DOHH2 (cell line): ENCODE results near the gene PSMG1.
"Not testable (repeated sequence)": the region's sequence is repeated elsewhere in the genome, so short reads cannot be mapped to it uniquely, and the experiment has no call there.

Experiments
- H3F3A ChIP-seq: fragments of 200-600 bp; sonication (generic), shearing (Covaris generic); 2 replicates; pipeline ENCODE4 v1.6.0; 2016; ENCODE audit warnings: antibody characterized with exemption, mild to moderate bottlenecking; ENCODE audit not compliant: control insufficient read depth, insufficient read depth
- H3K27ac ChIP-seq: fragments of 200-600 bp; sonication (generic); 2 replicates; pipeline ENCODE4 v1.5.1; 2014; ENCODE audit warnings: low read depth, mild to moderate bottlenecking, low read length, moderate library complexity
- H3K27me3 ChIP-seq: fragments of 200-600 bp; sonication (generic); 2 replicates; pipeline ENCODE4 v1.6.1; 2014; ENCODE audit warnings: mild to moderate bottlenecking, low read length, mixed read lengths; ENCODE audit not compliant: control insufficient read depth
- H3K36me3 ChIP-seq: fragments of 200-600 bp; sonication (generic); 2 replicates; pipeline ENCODE4 v1.6.1; 2014; ENCODE audit warnings: mild to moderate bottlenecking, low read length, moderate library complexity, mixed read lengths; ENCODE audit not compliant: control insufficient read depth
- H3K4me1 ChIP-seq: fragments of 200-600 bp; sonication (generic); 2 replicates; pipeline ENCODE4 v1.6.1; 2014; ENCODE audit warnings: mild to moderate bottlenecking, low read length, mixed read lengths; ENCODE audit not compliant: control insufficient read depth
- H3K4me2 ChIP-seq: fragments of 200-600 bp; sonication (generic); 2 replicates; pipeline ENCODE4 v1.6.0; 2014; ENCODE audit warnings: mild to moderate bottlenecking, low read length, moderate library complexity
- H3K4me3 ChIP-seq: fragments of 200-600 bp; sonication (generic); 2 replicates; pipeline ENCODE4 v1.5.1; 2014; ENCODE audit warnings: mild to moderate bottlenecking, low read length, mixed read lengths
- H3K79me2 ChIP-seq: fragments of 200-600 bp; sonication (generic); 2 replicates; pipeline ENCODE4 v1.6.1; 2014; ENCODE audit warnings: mild to moderate bottlenecking, low read length, mixed read lengths; ENCODE audit not compliant: control insufficient read depth
- H3K9me2 ChIP-seq: fragments of 200-600 bp; sonication (generic); replicated peaks from 2 replicates; pipeline ENCODE4 v1.6.1; 2014; ENCODE audit warnings: mild to moderate bottlenecking, low read length, mixed read lengths; ENCODE audit not compliant: control insufficient read depth
- H3K9me3 ChIP-seq: fragments of 200-600 bp; sonication (generic); 2 replicates; pipeline ENCODE4 v1.6.1; 2014; ENCODE audit warnings: antibody characterized with exemption, low read length, mixed read lengths; ENCODE audit not compliant: control insufficient read depth, insufficient read depth
- H4K20me1 ChIP-seq: fragments of 200-600 bp; sonication (generic); 2 replicates; pipeline ENCODE4 v1.6.0; 2014; ENCODE audit warnings: low read depth, mild to moderate bottlenecking, antibody characterized with exemption, low read length, moderate library complexity; ENCODE audit not compliant: control insufficient read depth, insufficient read depth
- CTCF ChIP-seq: fragments of 200-600 bp; sonication (generic); IDR thresholded peaks from one replicate; pipeline ENCODE4 v1.5.1; 2014; ENCODE audit warnings: antibody characterized with exemption, mild to moderate bottlenecking, low read depth, low read length; ENCODE audit not compliant: poor library complexity, severe bottlenecking
- EZH2phosphoT487 ChIP-seq: fragments of 200-600 bp; sonication (generic); IDR thresholded peaks from 2 replicates; pipeline ENCODE4 v1.6.1; 2017; ENCODE audit warnings: borderline replicate concordance, mild to moderate bottlenecking, antibody characterized with exemption, low read length, moderate library complexity, mixed read lengths

PSMG1 gene

GRCh38 chr21:39159342-39160063 lies 23.7 kb downstream of the PSMG1 start:
- Histone ChIP-seq H3K9me3 (peaks cover 6% of the 10 kb centered on the region; the same call in 1 of the 2 replicates), H4K20me1 (no peaks in the 10 kb centered on the region), H3K4me3 (no peak overlapping the region), H3K4me2 (no peak overlapping the region), H3K27me3 (no peaks in the 10 kb centered on the region), H3K9me2 (no peaks in the 10 kb centered on the region), H3F3A (no peaks in the 10 kb centered on the region), H3K36me3 (no peaks in the 10 kb centered on the region), H3K27ac (no peak overlapping the region), H3K4me1 (no peaks in the 10 kb centered on the region), H3K79me2 (no peaks in the 10 kb centered on the region)
- TF ChIP-seq EZH2phosphoT487 (no peak), CTCF (no peak)

GRCh38 chr21:39157241-39157640 lies 26.0 kb downstream of the PSMG1 start:
- not testable (repeated sequence) for H3K4me1 ChIP-seq, H3K27ac ChIP-seq, H4K20me1 ChIP-seq, H3K9me2 ChIP-seq, H3K27me3 ChIP-seq, H3K4me3 ChIP-seq, H3K4me2 ChIP-seq, H3K79me2 ChIP-seq, H3K36me3 ChIP-seq, H3K9me3 ChIP-seq, H3F3A ChIP-seq

- Histone ChIP-seq H3K27me3 (no peaks in the 10 kb centered on the region), H4K20me1 (no peaks in the 10 kb centered on the region), H3K36me3 (no peaks in the 10 kb centered on the region), H3K9me3 (no peaks in the 10 kb centered on the region), H3K4me2 (no peak overlapping the region), H3K4me1 (no peaks in the 10 kb centered on the region), H3K4me3 (no peak overlapping the region), H3K27ac (no peak overlapping the region), H3K79me2 (no peaks in the 10 kb centered on the region), H3F3A (no peaks in the 10 kb centered on the region), H3K9me2 (no peaks in the 10 kb centered on the region)
- no peak for TF ChIP-seq EZH2phosphoT487
Observed at GRCh38 chr21:39156024-39156423, 27.2 kb downstream of the PSMG1 start.

GRCh38 chr21:39155578-39155977 lies 27.7 kb downstream of the PSMG1 start:
- Histone ChIP-seq H3K36me3 (no peaks in the 10 kb centered on the region), H3K9me2 (no peaks in the 10 kb centered on the region), H3K4me2 (no peak overlapping the region), H3K79me2 (no peaks in the 10 kb centered on the region), H3K27ac (no peak overlapping the region), H3K4me1 (no peaks in the 10 kb centered on the region), H3K4me3 (no peak overlapping the region), H3K9me3 (no peaks in the 10 kb centered on the region), H3K27me3 (peaks cover under 1% of the 10 kb centered on the region; the same call in 1 of the 2 replicates), H4K20me1 (no peaks in the 10 kb centered on the region), H3F3A (no peaks in the 10 kb centered on the region)
- no peak for TF ChIP-seq CTCF
